Fibroblast of the aortic adventitia (primary cell): ENCODE results near the gene POT1. TPM values are rescaled to one million over a fixed set of nuclear protein-coding genes. Genes with fewer than 3 reads are reported as not detected.

Experiments
- DNase-seq: peaks from one replicate; pipeline ENCODE4 v3.0.0-alpha.2; 2010; ENCODE audit warnings: low read depth
- H3K4me3 ChIP-seq: 2 replicates; pipeline ENCODE4 v1.5.1; 2011; ENCODE audit warnings: low read depth, mild to moderate bottlenecking, control low read depth, low read length, moderate library complexity
- CTCF ChIP-seq: IDR thresholded peaks from 2 replicates; pipeline ENCODE4 v1.5.1; 2011; ENCODE audit warnings: mild to moderate bottlenecking, low read length, control low read depth, inconsistent platforms; ENCODE audit not compliant: insufficient read depth
- total RNA-seq: library from RNA; depleted of rRNA; stranded (reverse); fragments of >200 nt; gene quantifications from 2 replicates; pipeline ENCODE4 v1.2.3, GENCODE V29; 2012; ENCODE audit warnings: low replicate concordance

Gene POT1
- total RNA-seq, 1 donor: 45.8 TPM

GRCh38 chr7:124773339-124773738 is 156.3 kb downstream of the POT1 start:
- no peak overlapping the region for H3K4me3 ChIP-seq
- no peak for DNase-seq
- no peak for TF ChIP-seq CTCF

Other genes with a start within 250 kb of the POT1 start
- 0.65 and 7.0 TPM in 2 replicates for gene GPR37, start 164.0 kb downstream of the POT1 start, total RNA-seq